ENCODE measurements around the gene LILRB2.
"Not testable (repeated sequence)": the region's sequence is repeated elsewhere in the genome, so short reads cannot be mapped to it uniquely, and the experiment has no call there.

Gene LILRB2

GRCh38 chr19:54239491-54240371 is 41.2 kb downstream of the LILRB2 start:
- DNase-seq: not testable (repeated sequence)

DNA sequence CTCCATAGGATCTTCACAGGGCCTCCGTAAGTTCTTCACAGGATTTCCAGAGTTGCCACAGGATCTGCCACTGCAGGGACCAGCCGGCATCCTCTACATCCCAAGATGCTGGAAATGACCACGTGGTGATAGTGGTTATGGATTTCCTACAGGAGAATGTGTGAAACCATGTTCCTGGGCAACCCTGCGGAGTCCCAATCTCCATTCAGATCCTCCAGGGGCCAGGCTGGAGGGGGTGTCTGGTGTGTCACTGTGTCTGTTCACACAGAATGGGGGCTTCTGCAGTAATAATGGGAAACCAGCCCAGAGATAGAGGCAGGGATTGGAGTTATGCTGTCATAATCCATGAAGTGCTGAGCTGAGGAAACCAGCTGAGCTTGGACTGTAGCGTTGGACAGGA is 47.0 kb downstream of the LILRB2 start:
- no peak for DNase-seq

DNA sequence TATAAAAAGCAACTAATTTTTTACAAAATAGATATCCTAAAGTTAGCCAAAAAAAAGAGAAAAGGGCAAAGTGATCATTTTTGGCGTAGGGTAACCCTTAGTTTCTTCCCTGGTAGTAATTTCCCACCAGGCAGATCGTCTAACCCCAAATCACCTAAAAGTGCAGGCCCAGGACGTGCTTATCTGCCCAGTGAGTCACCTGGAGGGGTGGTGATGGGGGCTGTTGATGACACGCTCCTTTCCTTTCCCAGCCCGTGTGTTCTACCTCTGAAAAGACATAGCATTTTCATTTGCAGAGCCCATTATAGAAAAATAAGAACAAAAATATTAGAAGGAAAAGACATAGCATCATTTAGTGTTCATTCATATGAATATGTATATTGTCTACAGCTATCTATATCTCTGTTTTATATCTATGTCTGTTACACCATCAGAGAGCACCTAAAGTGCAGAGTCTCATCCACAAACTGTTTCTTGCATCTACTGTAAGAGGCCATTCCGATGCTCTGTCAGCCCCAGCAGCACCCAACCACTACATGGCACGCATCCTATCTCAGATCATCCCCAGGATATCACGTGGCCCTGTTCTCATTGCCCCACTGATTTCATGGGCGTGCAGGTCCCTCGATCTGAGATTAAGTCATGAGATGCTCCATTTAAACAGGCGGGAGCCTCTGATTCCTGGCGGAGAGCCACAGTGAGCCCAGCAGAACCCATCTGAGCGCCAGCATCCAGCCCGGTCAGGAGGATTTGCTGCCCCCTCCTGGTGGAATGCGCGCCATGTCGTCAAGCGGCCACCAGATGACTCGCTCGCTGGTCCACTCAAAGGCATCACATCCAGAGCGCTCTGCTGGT is 49.6 kb downstream of the LILRB2 start:
- DNase-seq: peak; percentile 94

GRCh38 chr19:54230031-54230430 is 50.9 kb downstream of the LILRB2 start:
- no peak for DNase-seq

DNA sequence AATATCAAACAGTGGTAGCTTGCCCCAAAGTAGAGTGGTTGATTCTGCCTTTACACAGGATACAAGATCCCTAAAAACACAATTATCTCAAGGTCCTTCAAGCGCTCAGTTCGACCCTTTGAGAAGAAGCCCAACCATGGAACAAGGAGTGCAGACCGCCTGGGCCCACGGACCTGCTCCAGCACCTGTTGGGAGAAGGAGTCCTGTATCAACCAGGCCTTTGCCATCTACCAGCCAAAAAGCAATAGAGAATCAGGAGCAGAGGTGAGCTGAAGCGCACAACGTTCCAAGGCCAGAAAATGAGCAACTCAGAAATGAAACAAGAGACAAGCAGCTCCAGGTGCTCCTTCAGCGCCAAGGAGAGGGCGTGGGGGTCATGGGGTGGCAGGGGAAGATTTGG is 51.8 kb downstream of the LILRB2 start:
- no peak for DNase-seq

DNA sequence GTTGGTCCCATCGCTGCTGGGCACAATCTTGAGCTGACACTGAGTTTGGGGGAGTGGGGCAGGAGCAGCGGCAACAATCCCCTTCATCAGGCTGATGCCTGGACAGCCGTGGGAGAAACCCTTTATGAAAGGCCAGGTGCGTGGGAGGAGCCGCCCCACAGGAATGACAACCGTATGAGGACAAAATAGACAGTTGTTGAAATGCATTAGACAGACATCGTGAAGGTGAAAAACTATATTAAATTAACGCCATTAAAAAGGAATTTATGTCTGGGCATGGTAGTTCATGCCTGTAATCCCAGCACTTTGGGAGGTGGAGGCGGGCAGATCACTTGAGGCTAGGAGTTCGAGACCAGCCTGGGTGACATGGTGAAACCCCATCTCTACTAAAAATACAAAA is 56.3 kb downstream of the LILRB2 start:
- DNase-seq: not testable (repeated sequence)

DNA sequence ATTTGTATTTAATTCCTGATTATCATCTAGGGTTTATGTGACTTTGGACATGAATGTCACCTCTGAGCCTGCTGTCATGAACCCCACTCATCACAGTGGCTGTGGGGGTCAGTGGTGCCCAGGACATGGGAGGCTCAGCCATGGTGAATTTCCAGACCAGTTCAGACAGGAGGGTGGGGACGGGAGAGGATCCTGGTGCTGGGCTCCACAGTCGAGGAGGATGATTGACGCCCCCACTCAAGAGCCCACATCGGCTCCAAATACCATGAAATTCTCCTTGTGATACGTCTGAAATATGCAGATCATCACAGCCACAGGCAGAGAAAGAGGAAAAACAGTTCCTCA is 57.0 kb downstream of the LILRB2 start:
- not testable (repeated sequence) for DNase-seq

All from OCI-M1 (cell line).